NCI-H2107 (cell line): Measurements from ENCODE around the gene GBF1.

ENCODE experiments used
- DNase-seq: peaks from one replicate; lab custom pipeline; 2025; lab: John Stamatoyannopoulos, UW

GBF1 gene

DNA sequence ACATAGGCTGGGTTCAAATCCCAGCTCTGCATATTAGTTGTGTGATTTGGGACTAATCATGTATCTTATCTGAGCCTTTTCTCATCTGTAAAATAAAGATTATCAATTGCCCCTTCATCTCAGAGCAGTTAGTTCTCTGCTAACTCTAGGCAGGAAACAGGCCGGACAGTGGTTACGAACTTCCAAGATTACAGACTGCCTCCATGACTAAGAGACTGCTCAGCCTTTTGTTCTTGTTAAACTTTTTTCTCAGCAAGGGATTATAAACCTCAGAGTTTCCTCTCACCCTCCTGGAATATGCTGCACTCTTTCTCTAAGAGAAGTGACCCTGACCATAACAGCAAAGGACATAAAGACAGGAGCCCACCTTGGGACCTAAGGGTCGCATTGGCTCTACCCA, 97.6 kb downstream of the GBF1 start:
- DNase-seq = no peak

GRCh38 chr10:102344067-102344466, 98.7 kb downstream of the GBF1 start:
- DNase-seq = no peak

- DNase-seq = peak; percentile 6
Measured at GRCh38 chr10:102347236-102347828, 102.0 kb downstream of the GBF1 start.

DNA sequence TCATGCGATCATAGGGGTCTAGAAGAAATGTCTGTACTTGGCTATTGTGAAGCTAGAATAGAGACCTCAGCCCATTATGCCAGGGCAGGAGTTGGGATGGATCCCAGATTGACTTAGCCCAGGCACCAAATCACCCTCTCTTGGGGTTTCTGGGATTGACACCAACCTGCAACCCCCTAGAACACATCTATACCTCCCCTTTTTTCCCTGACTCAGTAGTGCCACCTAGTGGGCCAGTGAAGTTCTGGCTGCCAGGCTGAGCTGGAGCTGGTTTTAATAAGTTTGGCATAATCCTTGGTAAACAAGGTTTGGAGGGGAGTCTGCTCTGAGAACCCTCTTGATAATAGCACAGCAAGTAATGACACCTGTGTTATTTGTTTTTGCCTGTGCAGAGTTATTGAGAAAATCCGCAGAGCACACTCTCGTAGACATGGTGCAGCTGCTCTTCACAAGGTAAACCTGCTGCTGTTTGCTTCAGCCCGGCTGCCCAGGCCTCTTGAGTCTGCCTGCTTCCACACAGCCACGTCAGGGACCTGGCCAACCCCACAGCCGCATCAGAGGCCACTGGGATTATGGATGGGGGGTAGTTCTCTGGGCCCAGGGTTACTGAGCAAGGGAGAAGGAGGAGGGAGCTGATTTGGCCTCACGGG, 106.9 kb downstream of the GBF1 start:
- DNase-seq = no peak

DNA sequence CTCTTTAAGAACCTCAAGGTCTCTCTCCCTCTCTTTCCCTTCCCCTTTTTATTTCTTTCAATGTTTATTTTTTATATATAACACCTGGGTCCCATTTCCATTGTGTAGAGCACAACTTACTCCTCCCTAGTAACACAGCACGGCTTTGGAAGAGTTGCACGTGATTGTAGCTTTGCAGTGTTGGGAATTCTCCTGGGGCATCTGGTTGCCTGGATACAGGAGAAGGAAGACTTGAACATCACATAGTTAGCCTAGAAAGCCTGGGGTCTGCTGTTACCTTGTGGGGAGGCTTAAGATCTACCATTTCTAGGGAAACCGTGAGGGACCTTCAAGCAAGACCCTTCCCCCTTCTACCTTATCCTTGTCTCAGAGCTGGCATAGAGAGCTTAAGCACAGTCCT, 109.1 kb downstream of the GBF1 start:
- DNase-seq = no peak

DNA sequence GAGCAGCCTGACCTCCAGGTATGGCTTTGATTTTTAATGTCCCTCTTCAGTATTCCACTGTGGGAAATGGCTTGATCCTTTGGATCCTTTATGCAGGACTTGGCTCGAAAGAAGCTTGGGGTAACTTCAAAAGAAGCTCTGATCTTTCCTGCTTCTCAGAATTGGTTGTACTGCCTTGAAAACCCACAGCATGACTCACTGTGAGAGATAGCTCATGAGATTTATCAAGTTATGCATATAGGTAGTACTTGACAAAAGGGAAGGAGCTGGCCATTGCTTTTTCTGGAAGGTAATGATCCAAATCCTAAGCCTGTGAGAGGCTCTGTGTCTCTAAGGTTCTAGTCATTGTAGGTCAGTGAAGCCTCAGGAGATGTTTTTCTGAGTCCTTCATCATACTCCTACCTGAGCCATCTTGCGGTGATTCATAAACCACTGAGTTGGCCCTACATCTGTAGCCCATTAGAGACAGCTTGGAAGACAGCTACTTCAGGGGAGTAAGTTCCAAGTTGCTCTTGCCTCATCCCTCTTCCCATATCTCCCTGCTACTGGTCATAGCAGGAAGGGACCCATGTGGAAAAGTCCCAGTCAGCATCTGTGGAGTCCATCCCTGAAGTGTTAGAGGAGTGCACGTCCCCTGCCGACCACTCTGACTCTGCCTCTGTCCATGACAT, 113.5 kb downstream of the GBF1 start:
- no peak for DNase-seq

DNA sequence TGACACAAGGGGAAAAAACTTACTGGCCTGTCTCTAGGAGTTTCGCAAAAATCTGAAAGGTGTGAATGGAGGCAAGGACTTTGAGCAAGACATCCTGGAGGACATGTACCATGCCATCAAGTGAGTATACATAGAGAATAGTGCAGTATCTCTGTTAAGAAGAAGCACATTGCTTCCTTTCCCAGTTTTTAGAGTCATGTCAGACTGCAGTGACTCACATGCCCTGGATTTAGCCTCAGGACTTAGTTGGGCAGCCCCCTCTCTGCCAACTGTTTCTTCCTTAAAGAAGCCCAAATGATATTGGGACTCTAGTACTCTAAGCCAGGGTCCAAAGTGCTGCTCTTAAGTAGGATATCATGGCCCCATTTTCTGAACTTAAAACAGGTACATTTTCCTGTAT, 122.1 kb downstream of the GBF1 start:
- no peak for DNase-seq

GRCh38 chr10:102368077-102368476, 122.7 kb downstream of the GBF1 start:
- no peak for DNase-seq

- no peak for DNase-seq
Measured at GRCh38 chr10:102371295-102371694, 126.0 kb downstream of the GBF1 start.

DNA sequence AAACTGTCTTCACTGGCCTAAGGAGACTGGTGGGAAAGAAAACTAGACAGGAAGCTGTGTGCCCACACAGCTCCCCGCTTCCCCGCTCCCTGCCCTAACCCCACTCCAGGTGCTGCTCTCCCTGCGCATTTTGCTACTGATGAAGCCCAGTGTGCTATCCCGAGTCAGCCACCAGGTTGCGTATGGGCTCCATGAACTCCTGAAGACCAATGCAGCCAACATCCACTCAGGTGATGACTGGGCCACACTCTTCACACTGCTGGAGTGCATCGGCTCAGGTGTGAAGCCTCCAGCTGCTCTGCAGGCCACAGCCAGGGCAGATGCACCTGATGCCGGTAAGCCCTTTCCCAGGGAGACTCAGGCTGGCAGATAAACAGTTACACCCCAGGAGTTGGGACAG, 129.9 kb downstream of the GBF1 start:
- no peak for DNase-seq

GRCh38 chr10:102375867-102376266, 130.5 kb downstream of the GBF1 start:
- DNase-seq = no peak

DNA sequence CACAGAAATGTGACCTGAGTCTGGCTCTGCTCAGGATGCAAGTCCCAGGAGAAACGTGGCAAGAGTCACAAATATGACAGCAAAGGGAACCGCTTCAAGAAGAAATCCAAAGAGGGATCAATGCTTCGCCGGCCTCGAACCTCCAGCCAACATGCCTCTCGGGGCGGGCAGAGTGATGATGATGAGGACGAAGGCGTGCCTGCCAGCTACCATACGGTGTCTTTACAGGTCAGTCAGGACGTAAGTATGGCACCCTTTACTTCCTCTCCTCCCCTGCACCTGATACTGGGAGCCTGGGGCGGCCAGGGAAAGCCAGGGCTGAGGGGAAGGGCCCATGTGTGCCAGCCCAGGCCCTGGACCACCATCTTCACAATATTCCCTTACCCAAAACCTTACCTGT, 131.6 kb downstream of the GBF1 start:
- DNase-seq = no peak

- no peak for DNase-seq
Measured at GRCh38 chr10:102379383-102379782, 134.1 kb downstream of the GBF1 start.

DNA sequence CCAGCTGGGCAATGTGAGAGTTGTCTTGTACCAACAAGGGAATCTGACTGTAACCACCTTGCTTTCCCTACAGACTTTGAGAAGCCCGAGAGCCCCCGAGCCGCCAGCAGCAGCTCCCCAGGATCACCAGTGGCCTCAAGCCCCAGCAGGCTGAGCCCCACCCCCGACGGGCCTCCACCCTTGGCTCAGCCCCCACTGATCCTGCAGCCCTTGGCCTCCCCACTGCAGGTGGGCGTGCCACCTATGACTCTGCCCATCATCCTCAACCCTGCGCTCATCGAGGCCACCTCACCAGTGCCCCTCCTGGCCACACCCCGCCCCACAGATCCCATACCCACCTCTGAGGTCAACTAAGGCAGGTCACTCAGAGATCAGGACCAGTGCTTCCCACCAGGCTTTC, 136.7 kb downstream of the GBF1 start:
- DNase-seq = no peak

- no peak for DNase-seq
Measured at GRCh38 chr10:102382871-102383270, 137.5 kb downstream of the GBF1 start.

- no peak for DNase-seq
Measured at GRCh38 chr10:102384053-102384452, 138.7 kb downstream of the GBF1 start.

GRCh38 chr10:102384606-102385429, 139.5 kb downstream of the GBF1 start:
- no peak for DNase-seq

- DNase-seq = no peak
Measured at GRCh38 chr10:102389894-102390293, 144.6 kb downstream of the GBF1 start.

GRCh38 chr10:102392306-102392705, 147.0 kb downstream of the GBF1 start:
- DNase-seq = no peak

GRCh38 chr10:102393411-102394078, 148.2 kb downstream of the GBF1 start:
- DNase-seq = no peak

DNA sequence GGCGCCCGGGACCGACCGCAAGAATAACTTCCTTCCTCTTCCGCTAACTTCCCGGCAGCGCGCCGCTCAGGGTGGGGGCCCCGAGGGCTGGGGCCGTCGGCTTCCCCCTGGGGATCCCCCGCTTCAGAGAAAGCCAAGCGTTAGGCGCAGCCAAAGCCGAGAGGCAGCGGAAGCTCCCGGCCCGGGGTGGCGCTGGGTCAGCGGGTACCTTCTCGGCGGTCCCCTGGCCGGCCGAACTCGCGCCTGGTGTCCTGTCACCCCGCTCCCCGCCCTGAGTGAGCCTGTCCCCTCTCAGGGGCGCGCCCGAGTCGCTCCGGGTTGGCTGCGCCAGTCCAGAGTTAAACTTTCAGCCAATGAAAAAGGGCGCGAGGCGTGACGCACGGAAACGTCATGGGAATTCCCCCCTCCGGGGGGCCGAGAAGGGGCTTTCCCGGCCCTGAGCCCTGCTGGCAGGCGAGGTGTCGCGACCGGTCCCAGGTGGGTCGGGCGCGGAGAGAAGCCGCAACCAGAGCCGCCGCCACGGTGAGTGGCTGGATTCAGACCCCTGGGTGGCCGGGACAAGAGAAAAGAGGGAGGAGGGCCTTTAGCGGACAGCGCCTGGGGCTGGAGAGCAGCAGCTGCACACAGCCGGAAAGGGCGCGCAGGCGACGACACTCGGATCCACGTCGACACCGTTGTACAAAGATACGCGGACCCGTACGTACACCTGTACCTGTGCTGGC, 148.9 kb downstream of the GBF1 start:
- no peak for DNase-seq
